ENCODE measurements around the gene DHDDS.

GRCh38 chr1:26395754-26396153 is 36.4 kb upstream of the DHDDS start:
- TF ChIP-seq EP300 (conservative IDR thresholded peaks at IDR 0.05; ENCODE audit: poor library complexity, severe bottlenecking): no peak
- TF ChIP-seq REST (IDR thresholded peaks at IDR 0.05; ENCODE audit: borderline replicate concordance): no peak
- no peak for TF ChIP-seq CTCF (IDR thresholded peaks at IDR 0.05; ENCODE audit: poor library complexity, severe bottlenecking)
- TF ChIP-seq POLR2AphosphoS5 (IDR thresholded peaks at IDR 0.05): no peak
- no peak for TF ChIP-seq EZH2 (IDR thresholded peaks at IDR 0.05; ENCODE audit: borderline replicate concordance, insufficient read depth, low read length, poor library complexity, severe bottlenecking)
- TF ChIP-seq RAD21 (conservative IDR thresholded peaks at IDR 0.05): no peak
- TF ChIP-seq MXI1 (conservative IDR thresholded peaks at IDR 0.05; ENCODE audit: poor library complexity, severe bottlenecking): no peak
- no peak for TF ChIP-seq SMC3 (conservative IDR thresholded peaks at IDR 0.05; ENCODE audit: poor library complexity)
- no peak for TF ChIP-seq TAF1 (IDR thresholded peaks at IDR 0.05; ENCODE audit: low read depth)
